DMS 273 (cell line): Measurements from ENCODE around the gene ACRBP.

ENCODE experiments used
- DNase-seq: peaks from one replicate; lab custom pipeline; 2025; ENCODE audit not compliant: unreplicated experiment; lab: John Stamatoyannopoulos, UW

ACRBP gene

GRCh38 chr12:6650832-6651231, 3.6 kb upstream of the ACRBP start:
- DNase-seq = no peak

GRCh38 chr12:6646276-6647082, 753 bp downstream of the ACRBP start:
- DNase-seq = no peak

- DNase-seq = no peak
These were observed 2.3 kb downstream of the ACRBP start for GRCh38 chr12:6644903-6645302.

- no peak for DNase-seq
These were observed 3.0 kb downstream of the ACRBP start for GRCh38 chr12:6644257-6644596.

- DNase-seq = no peak
These were observed 3.5 kb downstream of the ACRBP start for GRCh38 chr12:6643569-6644256.

DNA sequence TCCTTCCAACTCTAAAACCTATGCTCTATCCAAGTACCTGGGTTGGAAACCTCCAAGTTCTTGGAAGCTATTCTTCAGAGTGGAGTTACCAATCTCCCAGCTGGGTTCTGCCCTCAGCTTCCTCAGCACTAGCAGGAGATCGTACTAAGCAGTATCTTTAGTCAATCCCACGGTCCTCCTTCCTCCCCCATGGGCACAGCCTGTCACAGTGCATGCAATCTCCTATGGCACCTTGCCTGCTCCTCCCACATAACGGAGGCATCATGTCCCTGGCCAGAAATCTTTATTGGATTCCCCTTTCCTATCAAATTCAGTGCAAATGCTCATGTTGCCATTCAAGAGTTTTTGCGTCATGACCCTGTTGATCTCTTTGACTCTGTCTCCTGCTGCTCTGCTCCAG, 6.1 kb downstream of the ACRBP start:
- no peak for DNase-seq

- DNase-seq = no peak
These were observed 6.7 kb downstream of the ACRBP start for GRCh38 chr12:6640497-6640896.

GRCh38 chr12:6639151-6639801, 8.0 kb downstream of the ACRBP start:
- DNase-seq = no peak

GRCh38 chr12:6638305-6638704, 8.9 kb downstream of the ACRBP start:
- DNase-seq = no peak

DNA sequence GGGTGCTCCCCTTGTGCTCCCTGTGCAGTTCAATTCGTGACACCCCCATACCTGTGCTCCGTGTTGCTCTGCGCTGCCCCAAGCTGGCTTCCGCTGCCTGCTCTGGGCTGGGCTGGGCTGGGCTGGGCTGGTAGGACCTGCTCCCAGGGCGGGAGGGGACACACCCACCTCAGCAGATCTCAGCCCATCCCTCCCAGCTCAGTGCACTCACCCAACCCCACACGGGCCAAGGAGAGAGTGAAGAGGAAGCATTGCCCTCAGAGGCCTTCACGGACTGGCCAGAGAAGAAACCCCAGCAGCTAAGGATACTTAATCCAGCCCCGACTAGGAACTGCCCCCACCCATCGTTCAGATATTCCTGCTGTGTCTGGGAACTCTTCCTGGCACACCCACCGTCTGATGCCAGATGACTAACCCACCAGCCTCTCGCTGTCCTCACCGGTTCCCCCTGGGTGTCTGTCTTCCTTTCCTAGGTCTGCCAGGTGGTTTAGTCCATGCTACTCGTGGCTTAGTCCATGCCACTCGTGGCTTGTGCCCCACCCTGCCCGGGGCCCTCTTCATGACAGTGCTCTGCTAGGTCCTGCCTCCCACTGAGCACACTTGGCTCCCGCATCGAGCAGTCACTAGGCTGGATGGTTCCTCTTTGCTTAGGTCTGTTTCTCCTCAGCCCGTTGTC, 11.2 kb downstream of the ACRBP start, which contains the start of gene LPAR5:
TSS of gene LPAR5 (minus strand) at position 104 of the 676 bp plus-strand sequence. CDS start 14,711 bp downstream, outside the sequence.
- DNase-seq = peak; percentile 21

DNA sequence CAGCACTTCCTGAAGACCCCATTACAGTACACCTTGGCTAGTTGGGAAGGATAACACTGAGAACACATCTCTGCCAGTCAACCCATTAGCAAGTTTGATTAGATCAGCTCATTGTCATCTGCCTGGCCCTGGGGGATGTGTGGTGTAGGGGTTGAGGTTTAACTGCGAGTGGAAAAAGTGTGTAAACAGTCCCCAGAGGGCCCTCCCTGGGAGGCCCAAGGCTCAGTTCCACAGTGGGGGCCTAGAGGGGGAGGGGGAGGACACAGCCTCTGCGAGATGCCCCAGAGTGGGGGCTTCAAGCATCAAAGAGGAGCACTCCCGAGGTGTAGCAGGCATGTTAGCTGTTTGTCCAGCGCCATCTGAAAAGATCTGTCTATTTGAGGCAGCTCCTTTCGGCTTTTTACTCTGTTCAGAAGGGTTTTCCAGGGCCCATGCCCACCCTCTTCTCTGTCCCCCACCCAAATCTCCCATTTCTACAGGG, 11.8 kb downstream of the ACRBP start:
- no peak for DNase-seq

GRCh38 chr12:6632026-6632983, 14.9 kb downstream of the ACRBP start:
- peak; percentile 57 for DNase-seq

GRCh38 chr12:6631549-6631961, 15.7 kb downstream of the ACRBP start:
- DNase-seq = no peak

DNA sequence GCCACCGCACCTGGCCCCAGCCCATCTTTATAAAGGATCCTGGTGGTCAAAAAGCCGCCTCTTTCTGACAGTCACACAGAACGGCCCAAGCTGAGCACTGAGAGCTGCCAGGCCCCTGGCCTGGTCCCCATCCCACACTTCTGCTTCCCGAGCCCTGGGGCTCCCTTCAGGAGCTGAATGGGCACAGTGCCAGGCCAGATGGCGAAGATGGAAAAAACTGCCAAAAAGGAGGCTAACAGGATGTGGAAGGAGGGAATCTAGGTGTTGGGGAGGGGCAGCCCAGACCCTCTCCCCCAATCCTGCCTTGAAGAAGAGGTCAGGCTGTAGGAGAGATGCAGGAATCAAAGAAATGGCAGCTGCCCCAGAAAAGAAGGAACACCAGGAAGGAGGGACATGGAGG, 16.5 kb downstream of the ACRBP start:
- DNase-seq = peak; percentile 81

- DNase-seq = no peak
These were observed 19.6 kb downstream of the ACRBP start for GRCh38 chr12:6627616-6628015.

- no peak for DNase-seq
These were observed 20.5 kb downstream of the ACRBP start for GRCh38 chr12:6626654-6627283.

DNA sequence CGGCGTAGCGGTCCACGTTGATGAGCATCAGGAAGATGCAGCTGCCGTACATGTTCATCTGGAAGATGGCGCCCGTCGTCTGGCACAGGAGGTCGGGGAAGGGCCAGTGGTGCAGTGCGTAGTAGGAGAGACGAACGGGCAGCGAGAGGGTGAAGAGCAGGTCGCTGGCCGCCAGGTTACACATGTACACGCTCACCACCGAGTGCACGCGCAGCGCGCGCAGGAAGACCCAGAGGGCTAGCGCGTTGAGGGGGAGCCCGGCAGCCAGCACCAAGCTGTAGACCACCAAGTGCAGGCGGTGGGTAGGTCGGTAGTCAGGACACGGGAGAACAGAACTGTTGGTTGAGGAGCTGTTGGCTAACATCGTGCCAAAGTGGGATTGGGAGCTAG, 26.4 kb downstream of the ACRBP start:
- no peak for DNase-seq

GRCh38 chr12:6620137-6620884, 26.9 kb downstream of the ACRBP start:
- no peak for DNase-seq
